Measurements from ENCODE around the gene IPCEF1. TPM values are rescaled to one million over a fixed set of nuclear protein-coding genes. Genes with fewer than 3 reads are reported as not detected.

The IPCEF1 gene
- total and polyA plus RNA-seq, 4 donors, result 0.85 to 18.1 (median 3.6) TPM

GRCh38 chr6:154112181-154112809 lies 244.3 kb downstream of the IPCEF1 start:
- Histone ChIP-seq H3K36me3 (ENCODE audit: control insufficient read depth in 4 of 4, insufficient read depth in 4 of 4, low read length in 4 of 4) (no peaks in the 10 kb centered on the region), H3K9ac (ENCODE audit: insufficient read depth in 1 of 2, low read length in 2 of 2) (no peak overlapping the region), H3K4me1 (ENCODE audit: control insufficient read depth in 5 of 5, insufficient read depth in 5 of 5, low read length in 5 of 5) (no peaks in the 10 kb centered on the region), H3K4me3 (no peak overlapping the region), H3K27ac (ENCODE audit: low read depth in 1 of 2, low read length in 1 of 2) (no peak overlapping the region), H3K9me3 (ENCODE audit: control insufficient read depth in 4 of 4, insufficient read depth in 3 of 4, low read length in 3 of 4) (peaks cover 0 to 2% (median 0%) of the 10 kb centered on the region in 4 donors), H3K27me3 (ENCODE audit: control insufficient read depth in 3 of 3, insufficient read depth in 3 of 3, low read length in 2 of 3) (no peaks in the 10 kb centered on the region)
- ATAC-seq (ENCODE audit: insufficient read depth, low FRiP score) (no peak), DNase-seq (no peak)
- 85 to 95% methylated on average over 2 of the region's 2 CpGs for WGBS, 2 donors
- TF ChIP-seq CTCF (IDR thresholded peaks at IDR 0.05; ENCODE audit: control extremely low read depth, extremely low read depth), result no peak

- 89 to 100% methylated on average over 1 of the region's 1 CpG for WGBS, 2 donors
- H3K27ac ChIP-seq (ENCODE audit: low read depth in 1 of 2, low read length in 1 of 2), result no peak overlapping the region
- peaks cover 0 to 1% (median 0%) of the 10 kb centered on the region in 4 donors for H3K9me3 ChIP-seq (ENCODE audit: control insufficient read depth in 4 of 4, insufficient read depth in 3 of 4, low read length in 3 of 4)
- DNase-seq, result no peak
- no peaks in the 10 kb centered on the region for H3K36me3 ChIP-seq (ENCODE audit: control insufficient read depth in 4 of 4, insufficient read depth in 4 of 4, low read length in 4 of 4)
- H3K4me1 ChIP-seq (ENCODE audit: control insufficient read depth in 5 of 5, insufficient read depth in 5 of 5, low read length in 5 of 5), result no peaks in the 10 kb centered on the region
- no peak overlapping the region for H3K9ac ChIP-seq (ENCODE audit: insufficient read depth in 1 of 2, low read length in 2 of 2)
- no peak overlapping the region for H3K4me3 ChIP-seq
- H3K27me3 ChIP-seq (ENCODE audit: control insufficient read depth in 3 of 3, insufficient read depth in 3 of 3, low read length in 2 of 3), result no peaks in the 10 kb centered on the region
- no peak for TF ChIP-seq CTCF (IDR thresholded peaks at IDR 0.05; ENCODE audit: control extremely low read depth, extremely low read depth)
- ATAC-seq (ENCODE audit: insufficient read depth, low FRiP score), result no peak
Measured at GRCh38 chr6:154111025-154111424, 245.6 kb downstream of the IPCEF1 start.

GRCh38 chr6:154106251-154106650 lies 250.4 kb downstream of the IPCEF1 start:
- DNase-seq, result peak in 1 of 3 donors; percentile 9
- no peak for TF ChIP-seq CTCF (IDR thresholded peaks at IDR 0.05; ENCODE audit: control extremely low read depth, extremely low read depth)
- WGBS, 2 donors, result 74 to 81% methylated on average over 2 of the region's 2 CpGs

More at GRCh38 chr6:154106251-154106650, 250.4 kb downstream of the IPCEF1 start:
- H3K9me3 ChIP-seq (ENCODE audit: control insufficient read depth in 4 of 4, insufficient read depth in 3 of 4, low read length in 3 of 4), result peaks cover 0 to 1% (median 0%) of the 10 kb centered on the region in 4 donors
- ATAC-seq (ENCODE audit: insufficient read depth, low FRiP score), result no peak
- H3K27me3 ChIP-seq (ENCODE audit: control insufficient read depth in 3 of 3, insufficient read depth in 3 of 3, low read length in 2 of 3), result no peaks in the 10 kb centered on the region
- no peak overlapping the region for H3K4me3 ChIP-seq
- H3K36me3 ChIP-seq (ENCODE audit: control insufficient read depth in 4 of 4, insufficient read depth in 4 of 4, low read length in 4 of 4), result no peaks in the 10 kb centered on the region
- no peak overlapping the region for H3K27ac ChIP-seq (ENCODE audit: low read depth in 1 of 2, low read length in 1 of 2)
- no peak overlapping the region for H3K9ac ChIP-seq (ENCODE audit: insufficient read depth in 1 of 2, low read length in 2 of 2)
- H3K4me1 ChIP-seq (ENCODE audit: control insufficient read depth in 5 of 5, insufficient read depth in 5 of 5, low read length in 5 of 5), result no peaks in the 10 kb centered on the region

Other genes with a start within 250 kb of the IPCEF1 start
- 10 to 100 TPM; 14.5 to 23.9 TPM for gene CNKSR3, start 153.9 kb upstream of the IPCEF1 start, total RNA-seq
- gene CNKSR3, start 153.9 kb upstream of the IPCEF1 start, polyA plus RNA-seq, result 10 to 100 TPM in 1 of 2 donors, 1 to 10 TPM in 1; 3.5 to 13.0 TPM